Kidney (tissue), 14 donors: Measurements from ENCODE around the gene GRM2. TPM values are rescaled to one million over a fixed set of nuclear protein-coding genes. Genes with fewer than 3 reads are reported as not detected.

Source experiments
- DNase-seq, 5 donors: peaks; one replicate each; pipeline ENCODE4 v3.0.0-alpha.2; 2013 to 2020
- FAIRE-seq: peaks from 2 replicates; lab custom pipeline; 2012; peaks lifted over from hg19 to GRCh38; lab: Jason Lieb, UNC
- H3K27ac ChIP-seq, 2 donors: one replicate each; pipeline ENCODE4 v1.7.0; 2013; ENCODE audit warnings: low read depth in 2 of 2, low read length in 2 of 2, inconsistent platforms in 1 of 2
- H3K27me3 ChIP-seq: one replicate; pipeline ENCODE4 v1.7.1; 2013; ENCODE audit warnings: low read length, inconsistent platforms; ENCODE audit not compliant: control insufficient read depth, insufficient read depth
- H3K36me3 ChIP-seq, 3 donors: one replicate each; pipeline versions ENCODE4 v1.7.0 to v1.7.1; 2013; ENCODE audit warnings: low read length in 3 of 3, control low read depth in 1 of 3, inconsistent platforms in 1 of 3; ENCODE audit not compliant: insufficient read depth in 3 of 3, control insufficient read depth in 2 of 3
- H3K4me1 ChIP-seq, 3 donors: one replicate each; pipeline versions ENCODE4 v1.7.0 to v1.7.1; 2013; ENCODE audit warnings: low read length in 3 of 3, inconsistent platforms in 1 of 3, low read depth in 1 of 3; ENCODE audit not compliant: control insufficient read depth in 2 of 3, insufficient read depth in 2 of 3
- H3K4me3 ChIP-seq, 3 donors: one replicate each; pipeline versions ENCODE4 v1.7.0 to v1.8.1; 2013; ENCODE audit warnings: low read length in 3 of 3, control low read depth in 1 of 3, inconsistent platforms in 1 of 3
- H3K9ac ChIP-seq, 3 donors: one replicate each; pipeline versions ENCODE4 v1.7.0 to v1.7.1; 2013; ENCODE audit warnings: low read length in 3 of 3, control low read depth in 1 of 3, inconsistent platforms in 1 of 3
- H3K9me3 ChIP-seq, 3 donors: one replicate each; pipeline versions ENCODE4 v1.7.0 to v1.7.1; 2013; ENCODE audit warnings: low read length in 3 of 3, control low read depth in 1 of 3, inconsistent platforms in 1 of 3; ENCODE audit not compliant: control insufficient read depth in 2 of 3, insufficient read depth in 1 of 3
- intact Hi-C: fragments of 100-400 bp; cut with DNase I; formaldehyde crosslinking; loops from one replicate; pipeline ENCODE4 v1.11.1; 2022
- polyA plus RNA-seq: library from polyadenylated mRNA; stranded (reverse); fragments of 350-450 nt; fragmentation: Illumina TruSeq; extraction: RNeasy Lipid Tissue Mini Kit (QIAGEN cat#74804); gene quantifications from one replicate; pipeline ENCODE4 v1.2.3, GENCODE V29; 2014; ENCODE audit warnings: low read depth, low replicate concordance; ENCODE audit not compliant: insufficient read depth
- total RNA-seq: library from RNA; stranded (reverse); fragmentation: NEBNext Ultra II Directional; extraction: Animal tissue kit (Norgen Biotek cat#: 25700); gene quantifications from one replicate; pipeline ENCODE4 v1.2.1, GENCODE V29; 2021
- TF ChIP-seq, protein P1 (sequence below): IDR thresholded peaks from 3 replicates; pipeline ENCODE4 v1.5.1; 2012; ENCODE audit warnings: mild to moderate bottlenecking, moderate library complexity, borderline replicate concordance; ENCODE audit not compliant: insufficient read depth; ENCODE audit errors: extremely low read depth
- donor health status: control.
- donor health status: control.
- donor health status: control.
- donor health status: control.
- donor health status: control.
- donor health status: DM: yes; HTN: yes; CAD: no.
- donor health status: Normal renal cell carcinoma (clear cell type).

Gene GRM2
- total and polyA plus RNA-seq, 2 donors from 2014 or later, result 0.57 TPM; not detected in 1

DNA sequence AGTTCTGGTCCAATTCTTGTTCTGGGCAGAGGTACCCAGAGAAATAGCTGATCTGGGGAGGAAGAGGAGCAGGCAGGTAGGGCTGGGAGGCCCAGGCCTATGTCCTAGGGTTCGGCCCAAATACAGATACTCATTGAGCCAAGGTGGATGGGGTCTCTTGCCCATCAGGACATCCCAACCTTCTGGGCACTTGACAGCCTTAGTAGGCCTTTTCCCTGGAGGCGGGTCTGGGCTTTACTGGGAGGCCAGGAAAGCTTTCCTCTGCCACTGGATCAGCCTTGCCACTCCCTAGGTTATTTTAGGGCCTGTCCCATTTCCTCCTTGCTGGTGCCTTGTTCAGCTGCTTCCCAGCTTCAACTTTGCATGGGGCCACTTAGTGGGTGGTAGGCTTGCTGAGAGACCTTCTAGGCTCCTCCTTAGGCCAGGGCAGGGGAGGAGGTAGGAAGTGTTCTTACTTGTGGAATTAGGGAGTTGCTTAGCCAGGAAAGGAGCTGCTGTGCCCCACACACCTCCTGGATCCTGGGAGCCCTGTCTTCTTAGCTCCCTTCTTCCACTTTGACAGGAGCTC lies 26.1 kb upstream of the GRM2 start:
- no peak for FAIRE-seq
- peaks cover 0 to 37% (median 15%) of the 10 kb centered on the region in 3 donors for H3K36me3 ChIP-seq
- TF ChIP-seq, protein P1, sequence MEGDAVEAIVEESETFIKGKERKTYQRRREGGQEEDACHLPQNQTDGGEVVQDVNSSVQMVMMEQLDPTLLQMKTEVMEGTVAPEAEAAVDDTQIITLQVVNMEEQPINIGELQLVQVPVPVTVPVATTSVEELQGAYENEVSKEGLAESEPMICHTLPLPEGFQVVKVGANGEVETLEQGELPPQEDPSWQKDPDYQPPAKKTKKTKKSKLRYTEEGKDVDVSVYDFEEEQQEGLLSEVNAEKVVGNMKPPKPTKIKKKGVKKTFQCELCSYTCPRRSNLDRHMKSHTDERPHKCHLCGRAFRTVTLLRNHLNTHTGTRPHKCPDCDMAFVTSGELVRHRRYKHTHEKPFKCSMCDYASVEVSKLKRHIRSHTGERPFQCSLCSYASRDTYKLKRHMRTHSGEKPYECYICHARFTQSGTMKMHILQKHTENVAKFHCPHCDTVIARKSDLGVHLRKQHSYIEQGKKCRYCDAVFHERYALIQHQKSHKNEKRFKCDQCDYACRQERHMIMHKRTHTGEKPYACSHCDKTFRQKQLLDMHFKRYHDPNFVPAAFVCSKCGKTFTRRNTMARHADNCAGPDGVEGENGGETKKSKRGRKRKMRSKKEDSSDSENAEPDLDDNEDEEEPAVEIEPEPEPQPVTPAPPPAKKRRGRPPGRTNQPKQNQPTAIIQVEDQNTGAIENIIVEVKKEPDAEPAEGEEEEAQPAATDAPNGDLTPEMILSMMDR, result no peak
- peaks cover 0 to 46% (median 4%) of the 10 kb centered on the region in 3 donors for H3K4me1 ChIP-seq
- intact Hi-C loops, result no loop called here
- H3K9me3 ChIP-seq, result no peaks in the 10 kb centered on the region
- H3K4me3 ChIP-seq, result no peak overlapping the region
- no peaks in the 10 kb centered on the region for H3K27me3 ChIP-seq
- H3K9ac ChIP-seq, result peak overlapping the region in 1 of 3 donors; percentile 5
- peak overlapping the region; percentile 7 to 45 for H3K27ac ChIP-seq
- no peak for DNase-seq

DNA sequence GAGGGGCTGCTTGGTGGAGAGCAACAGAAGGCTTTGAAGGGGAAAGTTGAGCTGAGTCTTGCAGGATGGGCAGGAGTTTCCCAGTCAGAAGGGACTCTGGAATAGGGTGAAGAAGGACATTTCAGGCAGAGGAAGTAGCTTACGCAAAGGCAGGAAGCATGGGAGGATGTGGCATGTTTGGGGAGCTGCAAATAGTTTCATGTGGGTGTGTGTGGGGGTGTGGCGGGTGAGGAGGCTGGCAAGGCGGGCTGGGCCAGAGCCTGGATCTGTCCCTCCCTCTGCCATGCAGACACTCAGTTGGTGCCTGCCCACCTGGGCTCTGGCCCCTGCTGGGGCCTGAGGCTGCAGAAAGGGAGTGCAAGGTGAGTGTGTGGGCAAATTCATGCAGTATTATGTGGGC lies 25.4 kb upstream of the GRM2 start:
- peaks cover 0 to 36% (median 17%) of the 10 kb centered on the region in 3 donors for H3K36me3 ChIP-seq
- peak overlapping the region in 1 of 2 donors; percentile 26 for H3K27ac ChIP-seq
- intact Hi-C loops, result no loop called here
- no peak overlapping the region for H3K4me3 ChIP-seq
- TF ChIP-seq, protein P1, result no peak
- DNase-seq (peak in 1 of 5 donors; percentile 76), FAIRE-seq (no peak)
- no peaks in the 10 kb centered on the region for H3K9me3 ChIP-seq
- no peaks in the 10 kb centered on the region for H3K27me3 ChIP-seq
- H3K4me1 ChIP-seq, result peaks cover 0 to 49% (median 11%) of the 10 kb centered on the region in 3 donors
- H3K9ac ChIP-seq, result no peak overlapping the region

DNA sequence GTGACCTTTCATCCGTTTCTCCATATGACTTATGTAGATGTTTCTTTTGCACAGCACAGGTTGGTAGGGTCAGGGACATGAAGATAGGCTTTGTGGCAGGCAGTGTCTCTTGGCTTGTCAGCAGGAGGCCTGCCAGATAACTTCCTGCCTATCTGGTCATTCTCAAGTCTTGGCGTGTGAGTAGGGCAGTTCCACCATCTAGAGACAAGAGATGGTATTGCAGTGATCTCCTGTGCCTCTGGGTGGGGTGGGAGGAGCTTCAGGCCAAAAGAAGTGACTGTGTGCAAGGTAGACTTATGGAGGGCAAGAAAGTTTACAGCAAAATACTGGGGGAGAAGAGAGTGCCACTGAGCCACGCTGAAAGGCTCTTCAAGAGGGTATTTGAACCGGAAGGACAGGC lies 24.8 kb upstream of the GRM2 start:
- DNase-seq, result peak; percentile 52 to 86 (median 77)
- Histone ChIP-seq H3K4me1 (peaks cover 0 to 48% (median 13%) of the 10 kb centered on the region in 3 donors), H3K27me3 (no peaks in the 10 kb centered on the region), H3K36me3 (peaks cover 0 to 31% (median 15%) of the 10 kb centered on the region in 3 donors), H3K9ac (no peak overlapping the region), H3K4me3 (no peak overlapping the region), H3K9me3 (no peaks in the 10 kb centered on the region), H3K27ac (peak overlapping the region in 1 of 2 donors; percentile 26)
- TF ChIP-seq, protein P1, result peak; percentile 91
- peak; percentile 71 for FAIRE-seq
- intact Hi-C loops, result no loop called here
